COLO829 (cell line): ENCODE results near the gene PLEKHN1.

Source experiments
- DNase-seq: peaks from one replicate; pipeline ENCODE4 v3.0.0; 2012; ENCODE audit warnings: low spot score

PLEKHN1 gene

GRCh38 chr1:966135-966703 lies at the start of gene PLEKHN1:
TSS of gene PLEKHN1 (plus strand) at chr1:966482. CDS start at chr1:966532, 50 bp downstream.
- DNase-seq = no peak

GRCh38 chr1:917076-917459 lies 49.2 kb upstream of the PLEKHN1 start:
- no peak for DNase-seq

- no peak for DNase-seq
Measured at GRCh38 chr1:917466-918091, 48.7 kb upstream of the PLEKHN1 start.

GRCh38 chr1:918353-918752 lies 47.9 kb upstream of the PLEKHN1 start:
- no peak for DNase-seq

- DNase-seq = no peak
Measured at GRCh38 chr1:918843-919242, 47.4 kb upstream of the PLEKHN1 start.

- DNase-seq = no peak
Measured at GRCh38 chr1:919271-919872, 46.9 kb upstream of the PLEKHN1 start.

- DNase-seq = no peak
Measured at GRCh38 chr1:920010-920409, 46.3 kb upstream of the PLEKHN1 start.

GRCh38 chr1:920521-920920 lies 45.8 kb upstream of the PLEKHN1 start:
- no peak for DNase-seq

GRCh38 chr1:921011-921837 lies 45.1 kb upstream of the PLEKHN1 start:
- peak; percentile 30 for DNase-seq

GRCh38 chr1:923131-923990 lies 42.9 kb upstream of the PLEKHN1 start, which contains the start of gene SAMD11:
TSS of gene SAMD11 (plus strand) at chr1:923923. CDS start at chr1:924432, 509 bp downstream.
- DNase-seq = no peak

- no peak for DNase-seq
Measured at GRCh38 chr1:923991-924655, 42.2 kb upstream of the PLEKHN1 start.

- no peak for DNase-seq
Measured at GRCh38 chr1:924656-925560, 41.4 kb upstream of the PLEKHN1 start.

- DNase-seq = no peak
Measured at GRCh38 chr1:925561-926421, 40.5 kb upstream of the PLEKHN1 start.

- no peak for DNase-seq
Measured at GRCh38 chr1:927234-927633, 39.0 kb upstream of the PLEKHN1 start.

- no peak for DNase-seq
Measured at GRCh38 chr1:927748-928147, 38.5 kb upstream of the PLEKHN1 start.

GRCh38 chr1:928825-929661 lies 37.2 kb upstream of the PLEKHN1 start:
- no peak for DNase-seq

- no peak for DNase-seq
Measured at GRCh38 chr1:929712-930632, 36.3 kb upstream of the PLEKHN1 start.
